ENCODE data around the gene UTP4. TPM values are rescaled to one million over a fixed set of nuclear protein-coding genes. Genes with fewer than 3 reads are reported as not detected.

The UTP4 gene
- total and polyA plus RNA-seq, 2 donors (not counting 3 experiments of a cell fraction or from before 2014, with no cell fraction given): 56.1 to 59.5 TPM

GRCh38 chr16:69195369-69196029 is 63.0 kb downstream of the UTP4 start:
- DNase-seq (ENCODE audit: low read depth, low spot score) (no peak), FAIRE-seq (no peak)
- Histone ChIP-seq H3K79me2 (ENCODE audit: control insufficient read depth, insufficient read depth, low read length) (peaks cover 94% of the 10 kb centered on the region), H3K4me2 (ENCODE audit: insufficient read depth, low read length) (no peak overlapping the region), H3K27me3 (ENCODE audit: control insufficient read depth in 2 of 2, insufficient read depth in 2 of 2, low read length in 2 of 2) (no peaks in the 10 kb centered on the region), H4K20me1 (replicated peaks; ENCODE audit: control insufficient read depth, extremely low read depth, insufficient read depth, low read length) (peaks cover 4% of the 10 kb centered on the region), H3K4me1 (ENCODE audit: control insufficient read depth, extremely low read depth, insufficient read depth, low read length) (peaks cover 10% of the 10 kb centered on the region), H3K9me1 (replicated peaks; ENCODE audit: control insufficient read depth, extremely low read depth, insufficient read depth, low read length) (no peaks in the 10 kb centered on the region), H2AFZ (ENCODE audit: low read depth, low read length) (no peak overlapping the region), H3K9ac (replicated peaks; ENCODE audit: extremely low read depth, insufficient read depth, low read length) (no peak overlapping the region), H3K36me3 (ENCODE audit: control insufficient read depth in 2 of 2, extremely low read depth in 1 of 2, insufficient read depth in 2 of 2, low read length in 2 of 2) (no peaks in the 10 kb centered on the region), H3K4me3 (replicated peaks in 1 of 3; ENCODE audit: insufficient read depth in 1 of 3, low read depth in 1 of 3, low read length in 3 of 3) (no peak overlapping the region), H3K27ac (ENCODE audit: insufficient read depth, low read depth, low read length) (no peak overlapping the region), H3K9me3 (replicated peaks; ENCODE audit: control insufficient read depth, insufficient read depth, low read length) (no peaks in the 10 kb centered on the region)
- BruUV-seq (replicated peaks): no TSS peak
- ChIA-PET CTCF (interaction anchor here (0.7 to 1.3 kb wide), 5 partner anchors 8 to 89 kb away, joined by 3 to 4 read pairs (median 3); no protein-coding TSS in a partner anchor), POLR2A (interaction anchor here (0.6 kb wide), 2 partner anchors 13 to 210 kb away, joined by 3 to 7 read pairs; no protein-coding TSS in a partner anchor)
- no peak for TF ChIP-seq POLR2A (IDR thresholded peaks at IDR 0.05; ENCODE audit: low read depth, low read length)
- TF ChIP-seq EZH2 (IDR thresholded peaks at IDR 0.05; ENCODE audit: borderline replicate concordance, low read depth, low read length, severe bottlenecking): no peak
- TF ChIP-seq MYC (IDR thresholded peaks at IDR 0.05; ENCODE audit: low read depth, low read length): no peak
- TF ChIP-seq, protein P1, sequence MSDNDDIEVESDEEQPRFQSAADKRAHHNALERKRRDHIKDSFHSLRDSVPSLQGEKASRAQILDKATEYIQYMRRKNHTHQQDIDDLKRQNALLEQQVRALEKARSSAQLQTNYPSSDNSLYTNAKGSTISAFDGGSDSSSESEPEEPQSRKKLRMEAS (IDR thresholded peaks at IDR 0.05; ENCODE audit: insufficient read depth, insufficient read length): no peak
- TF ChIP-seq FOS (IDR thresholded peaks at IDR 0.05; ENCODE audit: borderline replicate concordance, insufficient read depth, low read length): no peak
- no peak for TF ChIP-seq GATA2 (IDR thresholded peaks at IDR 0.05; ENCODE audit: insufficient read depth, insufficient read length, low read depth, low read length)
- TF ChIP-seq, protein P2, sequence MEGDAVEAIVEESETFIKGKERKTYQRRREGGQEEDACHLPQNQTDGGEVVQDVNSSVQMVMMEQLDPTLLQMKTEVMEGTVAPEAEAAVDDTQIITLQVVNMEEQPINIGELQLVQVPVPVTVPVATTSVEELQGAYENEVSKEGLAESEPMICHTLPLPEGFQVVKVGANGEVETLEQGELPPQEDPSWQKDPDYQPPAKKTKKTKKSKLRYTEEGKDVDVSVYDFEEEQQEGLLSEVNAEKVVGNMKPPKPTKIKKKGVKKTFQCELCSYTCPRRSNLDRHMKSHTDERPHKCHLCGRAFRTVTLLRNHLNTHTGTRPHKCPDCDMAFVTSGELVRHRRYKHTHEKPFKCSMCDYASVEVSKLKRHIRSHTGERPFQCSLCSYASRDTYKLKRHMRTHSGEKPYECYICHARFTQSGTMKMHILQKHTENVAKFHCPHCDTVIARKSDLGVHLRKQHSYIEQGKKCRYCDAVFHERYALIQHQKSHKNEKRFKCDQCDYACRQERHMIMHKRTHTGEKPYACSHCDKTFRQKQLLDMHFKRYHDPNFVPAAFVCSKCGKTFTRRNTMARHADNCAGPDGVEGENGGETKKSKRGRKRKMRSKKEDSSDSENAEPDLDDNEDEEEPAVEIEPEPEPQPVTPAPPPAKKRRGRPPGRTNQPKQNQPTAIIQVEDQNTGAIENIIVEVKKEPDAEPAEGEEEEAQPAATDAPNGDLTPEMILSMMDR (IDR thresholded peaks at IDR 0.05; ENCODE audit: extremely low read depth in 1 of 2, insufficient read depth in 1 of 2, low read depth in 1 of 2, low read length in 2 of 2): no peak
- no peak for TF ChIP-seq JUN (IDR thresholded peaks at IDR 0.05; ENCODE audit: borderline replicate concordance, insufficient read depth, insufficient read length, low read depth)
- dilution Hi-C loops (cut with MboI; ENCODE audit: extremely low pct_ligation_motif_present, low sequenced_read_pairs): no loop called here
- intact Hi-C loops (cut with micrococcal nuclease): no loop called here

Data from endothelial cell of umbilical vein (primary cell).